NCI-H526 treated with DMSO at 0.1 percent for 48 hours (cell line): ENCODE results near the gene ZNF618.

ENCODE experiments used
- DNase-seq: peaks from one replicate; lab custom pipeline; 2025; lab: John Stamatoyannopoulos, UW

The ZNF618 gene

GRCh38 chr9:113934829-113935676, 58.9 kb downstream of the ZNF618 start:
- no peak for DNase-seq

- no peak for DNase-seq
Observed at GRCh38 chr9:113935677-113936380, 59.7 kb downstream of the ZNF618 start.

GRCh38 chr9:113940077-113940476, 64.0 kb downstream of the ZNF618 start:
- no peak for DNase-seq

- DNase-seq = no peak
Observed at GRCh38 chr9:113941056-113941455, 64.9 kb downstream of the ZNF618 start.

GRCh38 chr9:113941526-113941925, 65.4 kb downstream of the ZNF618 start:
- DNase-seq = no peak

GRCh38 chr9:113943112-113944009, 67.3 kb downstream of the ZNF618 start:
- DNase-seq = no peak

- no peak for DNase-seq
Observed at GRCh38 chr9:113945784-113946183, 69.7 kb downstream of the ZNF618 start.

GRCh38 chr9:113946496-113947115, 70.5 kb downstream of the ZNF618 start:
- no peak for DNase-seq

GRCh38 chr9:113947941-113948340, 71.8 kb downstream of the ZNF618 start:
- DNase-seq = no peak

GRCh38 chr9:113948891-113949570, 72.9 kb downstream of the ZNF618 start:
- no peak for DNase-seq

GRCh38 chr9:113949571-113950078, 73.5 kb downstream of the ZNF618 start:
- no peak for DNase-seq

- no peak for DNase-seq
Observed at GRCh38 chr9:113950195-113951031, 74.3 kb downstream of the ZNF618 start.

- no peak for DNase-seq
Observed at GRCh38 chr9:113951032-113951372, 74.9 kb downstream of the ZNF618 start.

GRCh38 chr9:113952676-113953075, 76.6 kb downstream of the ZNF618 start:
- no peak for DNase-seq

- DNase-seq = no peak
Observed at GRCh38 chr9:113953531-113953930, 77.4 kb downstream of the ZNF618 start.

- DNase-seq = no peak
Observed at GRCh38 chr9:113954591-113954990, 78.5 kb downstream of the ZNF618 start.

- no peak for DNase-seq
Observed at GRCh38 chr9:113955076-113955752, 79.1 kb downstream of the ZNF618 start.

GRCh38 chr9:113956901-113957300, 80.8 kb downstream of the ZNF618 start:
- no peak for DNase-seq

GRCh38 chr9:113957351-113957750, 81.2 kb downstream of the ZNF618 start:
- DNase-seq = no peak
